Tibial nerve (tissue), 3 donors: ENCODE results near the gene TNFRSF13B.

Experiments used
- CTCF ChIP-seq, 5 experiments: fragments of 200-600 bp in 3 of 5; fragments of 450-650 bp in 2 of 5; sonication (generic) in 3 of 5; IDR thresholded peaks; one replicate each; pipeline ENCODE4 v1.5.1; 2016 to 2019; ENCODE audit warnings: antibody characterized with exemption in 5 of 5, mild to moderate bottlenecking in 3 of 5, moderate library complexity in 2 of 5
- POLR2A ChIP-seq, 2 donors: fragments of 450-650 bp; IDR thresholded peaks; one replicate each; pipeline ENCODE4 v1.6.1; 2017; ENCODE audit warnings: antibody characterized with exemption in 2 of 2, mild to moderate bottlenecking in 2 of 2, moderate library complexity in 2 of 2

- TF ChIP-seq CTCF (IDR thresholded peaks at IDR 0.05) (no peak), POLR2A (IDR thresholded peaks at IDR 0.05) (no peak)
Observed at GRCh38 chr17:16977932-16978331, 6.0 kb upstream of the TNFRSF13B start.
